ENCODE data around the gene TXLNG. TPM values are rescaled to one million over a fixed set of nuclear protein-coding genes. Genes with fewer than 3 reads are reported as not detected.

The TXLNG gene
- total RNA-seq = 6.5 and 7.8 TPM in 2 replicates

GRCh38 chrX:16786139-16786790, at the start of gene TXLNG:
Gene TXLNG, plus strand, starts transcription at chrX:16786466. Its CDS starts 22 bp downstream, at chrX:16786488.

GRCh38 chrX:16870095-16870861, 84.0 kb downstream of the TXLNG start, which contains the start of gene RBBP7:
Gene RBBP7, minus strand, starts transcription at chrX:16870362. Its CDS starts 309 bp downstream, at chrX:16870053.

Other genes starting within 250 kb of the TXLNG start
- gene S100G, start 136.3 kb upstream of the TXLNG start, total RNA-seq = not detected in 2 replicates
- 12.0 and 12.5 TPM in 2 replicates for gene CTPS2, start 73.8 kb upstream of the TXLNG start, total RNA-seq
- gene SYAP1, start 66.9 kb upstream of the TXLNG start, total RNA-seq = 19.8 and 23.3 TPM in 2 replicates
- 74.2 and 114 TPM in 2 replicates for gene RBBP7, start 83.9 kb downstream of the TXLNG start, total RNA-seq
- 1.6 and 3.7 TPM in 2 replicates for gene REPS2, start 160.2 kb downstream of the TXLNG start, total RNA-seq

Measured in mesangial cell (primary cell).